Pancreas (tissue), 10 donors: ENCODE results near the gene TMEM37. TPM values are rescaled to one million over a fixed set of nuclear protein-coding genes. Genes with fewer than 3 reads are reported as not detected.

ENCODE experiments used
- ATAC-seq, 4 donors: fragments of 200-7000 bp; cut with Tn5 transposase; one replicate each; pipeline versions ENCODE4 v1.8.0 to v1.9.1; 2020; ENCODE audit warnings: mild to moderate bottlenecking in 4 of 4, moderate library complexity in 4 of 4
- DNase-seq, 6 donors: peaks; one replicate each; pipeline ENCODE4 v3.0.0-alpha.2; 2020
- FAIRE-seq: peaks from 2 replicates; lab custom pipeline; 2012; peaks lifted over from hg19 to GRCh38; lab: Jason Lieb, UNC
- H3K27ac ChIP-seq, 4 donors: fragments of 200-600 bp; sonication (generic); 1 replicate in 3 of 4; 2 replicates in 1 of 4; pipeline versions ENCODE4 v1.5.0 to v1.8.0; 2020
- H3K27me3 ChIP-seq, 4 donors: fragments of 200-600 bp; one replicate each; pipeline ENCODE4 v1.8.0; 2021
- H3K36me3 ChIP-seq, 3 donors: fragments of 200-600 bp; sonication (generic) in 1 of 3; one replicate each; pipeline versions ENCODE4 v1.5.0 to v1.8.0; 2020 to 2021
- H3K4me1 ChIP-seq, 3 donors: fragments of 200-600 bp; one replicate each; pipeline ENCODE4 v1.8.0; 2021
- H3K4me3 ChIP-seq, 4 donors: fragments of 200-600 bp; sonication (generic) in 2 of 4; one replicate each; pipeline versions ENCODE4 v1.5.0 to v1.8.0; 2020 to 2021
- H3K9me3 ChIP-seq, 4 donors: fragments of 200-600 bp; one replicate each; pipeline ENCODE4 v1.8.0; 2021
- WGBS, 2 donors: extraction: QIAGEN DNeasy Blood & Tissue Kit; methylation state at CpG; one replicate each; pipeline ENCODE4 v1.1.7; 2013; 5-methylcytosine and 5-hydroxymethylcytosine counted together
- intact Hi-C, 3 donors: fragments of 100-400 bp; cut with DNase I; formaldehyde crosslinking; loops; one replicate each; pipeline versions ENCODE4 v1.11.1 to v1.14.2; 2022
- polyA plus RNA-seq, 2 donors: library from polyadenylated mRNA; stranded (reverse); fragments of 200-250 nt; gene quantifications; one replicate each; pipeline ENCODE4 v1.2.3, GENCODE V29; 2013
- total RNA-seq, 6 donors: library from RNA; stranded (reverse); fragmentation: NEBNext Ultra II Directional in 4 of 6; extraction: Animal tissue kit (Norgen Biotek cat#: 25700) in 4 of 6; gene quantifications; one replicate each; pipeline versions ENCODE4 v1.2.1 to v1.2.4, GENCODE V29; 2021 to 2023
- TF ChIP-seq, protein P1 (sequence below), 4 donors: fragments of 200-600 bp; sonication (generic) in 3 of 4; IDR thresholded peaks; one replicate each; pipeline versions ENCODE4 v1.5.0 to v1.8.0; 2021; ENCODE audit warnings: antibody characterized with exemption in 4 of 4
- donor health status: healthy with polysubstance abuse.
- donor health status: DM: no; HTN: no; CAD: no; lungs with moderate emphysema.
- donor health status: DM: no; HTN: no; CAD: no.
- donor health status: control.
- donor health status: control.
- donor health status: Bipolar disorder and iron deficiency.
- donor health status: DM: yes; HTN: yes; CAD: no.
- donor health status: DM: no; HTN: no; CAD: no.
- donor health status: DM: no; HTN: no; CAD: no.
- donor health status: DM: yes; HTN: yes; CAD: no.

TMEM37 gene
- total and polyA plus RNA-seq, 8 donors, result 5.2 to 25.3 (median 10.3) TPM

- DNase-seq, result no peak
- Histone ChIP-seq H3K4me3 (no peak overlapping the region), H3K27me3 (no peaks in the 10 kb centered on the region), H3K9me3 (no peaks in the 10 kb centered on the region), H3K36me3 (no peaks in the 10 kb centered on the region), H3K4me1 (peaks cover 49 to 63% (median 58%) of the 10 kb centered on the region in 3 donors), H3K27ac (peak overlapping the region in 3 of 4 donors; percentile 42 to 95 (median 93))
- ATAC-seq, result no peak
- FAIRE-seq, result no peak
- TF ChIP-seq, protein P1, sequence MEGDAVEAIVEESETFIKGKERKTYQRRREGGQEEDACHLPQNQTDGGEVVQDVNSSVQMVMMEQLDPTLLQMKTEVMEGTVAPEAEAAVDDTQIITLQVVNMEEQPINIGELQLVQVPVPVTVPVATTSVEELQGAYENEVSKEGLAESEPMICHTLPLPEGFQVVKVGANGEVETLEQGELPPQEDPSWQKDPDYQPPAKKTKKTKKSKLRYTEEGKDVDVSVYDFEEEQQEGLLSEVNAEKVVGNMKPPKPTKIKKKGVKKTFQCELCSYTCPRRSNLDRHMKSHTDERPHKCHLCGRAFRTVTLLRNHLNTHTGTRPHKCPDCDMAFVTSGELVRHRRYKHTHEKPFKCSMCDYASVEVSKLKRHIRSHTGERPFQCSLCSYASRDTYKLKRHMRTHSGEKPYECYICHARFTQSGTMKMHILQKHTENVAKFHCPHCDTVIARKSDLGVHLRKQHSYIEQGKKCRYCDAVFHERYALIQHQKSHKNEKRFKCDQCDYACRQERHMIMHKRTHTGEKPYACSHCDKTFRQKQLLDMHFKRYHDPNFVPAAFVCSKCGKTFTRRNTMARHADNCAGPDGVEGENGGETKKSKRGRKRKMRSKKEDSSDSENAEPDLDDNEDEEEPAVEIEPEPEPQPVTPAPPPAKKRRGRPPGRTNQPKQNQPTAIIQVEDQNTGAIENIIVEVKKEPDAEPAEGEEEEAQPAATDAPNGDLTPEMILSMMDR (IDR thresholded peaks at IDR 0.05), result no peak
- 86 to 91% methylated on average over 11 of the region's 11 CpGs for WGBS, 2 donors
- intact Hi-C loops, result no loop called here
These were observed 52.5 kb downstream of the TMEM37 start for GRCh38 chr2:119483896-119484718.

GRCh38 chr2:119484834-119485233 is 53.2 kb downstream of the TMEM37 start:
- TF ChIP-seq, protein P1 (IDR thresholded peaks at IDR 0.05), result no peak

DNA sequence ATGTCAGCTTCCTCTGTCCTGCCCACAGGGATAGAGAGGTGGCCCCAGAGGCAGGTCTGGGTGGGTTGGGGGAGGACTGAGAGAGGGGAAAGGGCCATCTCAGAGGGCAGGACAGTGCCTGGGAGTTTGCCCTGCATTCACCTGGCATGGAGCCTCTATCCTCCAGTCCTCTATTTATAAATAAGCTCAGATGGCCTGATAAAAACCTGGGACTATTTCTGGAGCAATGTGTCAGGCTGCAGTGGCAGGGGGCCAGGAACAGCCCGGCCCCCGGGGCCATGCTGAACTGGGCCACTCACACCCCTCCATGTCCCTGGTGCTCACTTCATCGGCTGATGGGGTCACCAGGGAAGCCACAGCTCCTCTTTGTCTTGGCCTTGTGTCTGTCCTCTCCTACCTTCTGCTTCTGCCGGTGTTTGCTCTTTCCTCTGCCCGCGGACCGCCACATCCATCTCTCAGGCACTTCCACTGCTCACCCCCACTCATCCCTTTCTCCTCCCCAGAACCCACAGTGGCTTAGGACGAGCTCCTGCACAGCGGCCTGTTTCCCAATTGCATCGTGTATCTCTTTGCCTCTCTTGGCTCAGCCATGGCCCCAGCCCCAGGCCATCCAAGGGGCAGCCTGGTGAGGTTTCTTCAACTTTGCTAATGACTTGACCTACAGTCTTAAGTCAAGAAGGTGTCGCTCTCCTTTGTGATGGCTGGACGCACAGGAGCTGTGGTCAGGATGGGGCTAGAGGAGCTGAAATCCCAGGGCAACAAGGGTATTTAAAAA is 53.9 kb downstream of the TMEM37 start:
- 57 to 62% methylated on average over 12 of the region's 12 CpGs for WGBS, 2 donors
- Histone ChIP-seq H3K36me3 (no peaks in the 10 kb centered on the region), H3K27ac (peak overlapping the region; percentile 66 to 95 (median 86)), H3K9me3 (no peaks in the 10 kb centered on the region), H3K4me1 (peaks cover 54 to 73% (median 67%) of the 10 kb centered on the region in 3 donors), H3K27me3 (no peaks in the 10 kb centered on the region), H3K4me3 (no peak overlapping the region)
- FAIRE-seq (no peak), DNase-seq (peak in 4 of 6 donors; percentile 41 to 64 (median 59)), ATAC-seq (peak in 3 of 4 donors; percentile 0 to 15 (median 3))
- intact Hi-C loops, result no loop called here
- TF ChIP-seq, protein P1 (IDR thresholded peaks at IDR 0.05), result no peak

More at GRCh38 chr2:119484834-119485233, 53.2 kb downstream of the TMEM37 start:
- Histone ChIP-seq H3K9me3 (no peaks in the 10 kb centered on the region), H3K27ac (peak overlapping the region in 3 of 4 donors; percentile 66 to 95 (median 93)), H3K4me1 (peaks cover 57 to 70% (median 66%) of the 10 kb centered on the region in 3 donors), H3K27me3 (no peaks in the 10 kb centered on the region), H3K36me3 (no peaks in the 10 kb centered on the region), H3K4me3 (no peak overlapping the region)
- 65 to 68% methylated on average over 6 of the region's 6 CpGs for WGBS, 2 donors
- intact Hi-C loops, result no loop called here
- FAIRE-seq (no peak), ATAC-seq (no peak), DNase-seq (no peak)

DNA sequence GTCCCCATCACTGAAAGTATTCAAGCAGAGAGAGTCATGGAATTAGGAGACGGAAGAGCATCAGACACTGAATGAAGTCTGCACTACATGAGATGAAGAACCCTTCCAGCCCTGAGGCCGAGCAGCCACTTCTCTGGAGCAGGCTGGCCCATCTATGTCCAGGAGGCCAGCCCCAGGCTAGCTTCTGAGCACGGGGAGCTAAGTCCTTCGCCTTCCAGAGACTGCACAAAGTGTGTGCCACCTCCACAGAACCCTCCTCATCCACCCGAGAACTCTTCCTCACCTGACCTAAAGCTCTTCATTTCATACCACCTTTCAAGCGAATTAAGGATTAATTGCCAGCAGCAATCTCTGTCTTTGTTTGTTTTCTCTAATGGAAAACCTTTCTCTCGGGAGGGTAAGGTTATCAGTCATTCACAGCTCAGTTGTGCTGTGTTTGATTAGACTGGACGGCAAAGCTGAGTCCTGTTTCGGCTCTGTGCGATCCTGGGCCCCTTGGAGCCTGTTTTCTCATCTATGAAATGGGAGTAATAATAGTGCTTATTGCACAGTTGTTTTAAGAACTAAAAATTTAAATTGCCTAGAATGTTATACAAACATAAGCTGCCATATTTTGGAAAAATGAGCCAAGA is 54.7 kb downstream of the TMEM37 start:
- no peak overlapping the region for H3K4me3 ChIP-seq
- H3K4me1 ChIP-seq, result peaks cover 48 to 73% (median 66%) of the 10 kb centered on the region in 3 donors
- FAIRE-seq (no peak), DNase-seq (no peak), ATAC-seq (peak in 2 of 4 donors; percentile 16 to 26)
- WGBS, 2 donors, result 34 to 38% methylated on average over 10 of the region's 10 CpGs
- no peaks in the 10 kb centered on the region for H3K36me3 ChIP-seq
- TF ChIP-seq, protein P1 (IDR thresholded peaks at IDR 0.05), result no peak
- no peaks in the 10 kb centered on the region for H3K27me3 ChIP-seq
- H3K27ac ChIP-seq, result peak overlapping the region; percentile 66 to 95 (median 86)
- H3K9me3 ChIP-seq, result no peaks in the 10 kb centered on the region
- intact Hi-C loops, result no loop called here
